MM.1S (cell line): ENCODE data around the gene CFAP251.

Experiments used
- EZH2 ChIP-seq: fragments of 300-600 bp; sonication (generic); optimal IDR thresholded peaks from 2 replicates; pipeline ENCODE3; 2017; ENCODE audit warnings: low read depth, mild to moderate bottlenecking, antibody characterized with exemption, low read length, mixed read lengths
- EZH2phosphoT487 ChIP-seq: fragments of 300-600 bp; sonication (generic); IDR thresholded peaks from 2 replicates; pipeline ENCODE4 v1.6.1; 2018; ENCODE audit warnings: antibody characterized with exemption, low read length
- TF ChIP-seq, protein P1 (sequence below): fragments of 300-600 bp; sonication (generic); IDR thresholded peaks from 2 replicates; pipeline ENCODE4 v1.5.1; 2016; ENCODE audit warnings: antibody characterized with exemption, low read length, mixed read lengths

DNA sequence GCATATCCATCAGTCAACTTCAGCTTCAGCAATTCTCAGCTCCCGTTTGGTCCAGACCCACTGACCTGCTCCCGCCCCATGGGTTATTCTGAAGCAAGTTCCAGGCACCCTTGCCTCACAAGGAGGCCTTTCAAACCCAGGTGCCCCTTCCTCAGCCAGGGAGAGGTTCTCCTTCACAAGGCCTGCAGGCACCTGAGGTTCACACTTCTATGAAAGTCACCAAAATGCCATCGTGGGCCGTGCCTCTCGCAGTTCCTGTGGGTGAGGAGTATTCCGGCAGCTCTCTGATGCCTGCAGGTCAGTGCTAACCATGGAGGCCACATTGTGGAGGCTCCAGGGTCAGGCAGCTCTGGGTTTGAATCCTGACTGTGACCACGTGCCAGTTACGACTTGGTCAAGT is 63.1 kb downstream of the CFAP251 start:
- TF ChIP-seq, protein P1, sequence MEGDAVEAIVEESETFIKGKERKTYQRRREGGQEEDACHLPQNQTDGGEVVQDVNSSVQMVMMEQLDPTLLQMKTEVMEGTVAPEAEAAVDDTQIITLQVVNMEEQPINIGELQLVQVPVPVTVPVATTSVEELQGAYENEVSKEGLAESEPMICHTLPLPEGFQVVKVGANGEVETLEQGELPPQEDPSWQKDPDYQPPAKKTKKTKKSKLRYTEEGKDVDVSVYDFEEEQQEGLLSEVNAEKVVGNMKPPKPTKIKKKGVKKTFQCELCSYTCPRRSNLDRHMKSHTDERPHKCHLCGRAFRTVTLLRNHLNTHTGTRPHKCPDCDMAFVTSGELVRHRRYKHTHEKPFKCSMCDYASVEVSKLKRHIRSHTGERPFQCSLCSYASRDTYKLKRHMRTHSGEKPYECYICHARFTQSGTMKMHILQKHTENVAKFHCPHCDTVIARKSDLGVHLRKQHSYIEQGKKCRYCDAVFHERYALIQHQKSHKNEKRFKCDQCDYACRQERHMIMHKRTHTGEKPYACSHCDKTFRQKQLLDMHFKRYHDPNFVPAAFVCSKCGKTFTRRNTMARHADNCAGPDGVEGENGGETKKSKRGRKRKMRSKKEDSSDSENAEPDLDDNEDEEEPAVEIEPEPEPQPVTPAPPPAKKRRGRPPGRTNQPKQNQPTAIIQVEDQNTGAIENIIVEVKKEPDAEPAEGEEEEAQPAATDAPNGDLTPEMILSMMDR: no peak
- TF ChIP-seq EZH2: no peak
- no peak for TF ChIP-seq EZH2phosphoT487
